DMS114 treated with DMSO at 0.1 percent for 48 hours (cell line): ENCODE data around the gene ZFP42.
"Not testable (repeated sequence)": the region's sequence is repeated elsewhere in the genome, so short reads cannot be mapped to it uniquely, and the experiment has no call there.

ENCODE experiments used
- DNase-seq: peaks from one replicate; lab custom pipeline; 2025; ENCODE audit not compliant: unreplicated experiment; lab: John Stamatoyannopoulos, UW

The ZFP42 gene

GRCh38 chr4:188018262-188018661 is 22.7 kb downstream of the ZFP42 start:
- DNase-seq = no peak

- DNase-seq = no peak
These were observed 26.1 kb downstream of the ZFP42 start for GRCh38 chr4:188021548-188022249.

GRCh38 chr4:188023682-188024081 is 28.1 kb downstream of the ZFP42 start:
- DNase-seq = no peak

GRCh38 chr4:188025476-188025875 is 29.9 kb downstream of the ZFP42 start:
- no peak for DNase-seq

- no peak for DNase-seq
These were observed 33.5 kb downstream of the ZFP42 start for GRCh38 chr4:188029114-188029513.

GRCh38 chr4:188030401-188030800 is 34.8 kb downstream of the ZFP42 start:
- DNase-seq = no peak

GRCh38 chr4:188031751-188032150 is 36.2 kb downstream of the ZFP42 start:
- no peak for DNase-seq

GRCh38 chr4:188032170-188032569 is 36.6 kb downstream of the ZFP42 start:
- DNase-seq = no peak

- DNase-seq = no peak
These were observed 37.0 kb downstream of the ZFP42 start for GRCh38 chr4:188032583-188032982.

- no peak for DNase-seq
These were observed 41.6 kb downstream of the ZFP42 start for GRCh38 chr4:188037003-188037713.

- DNase-seq = peak; percentile 22
These were observed 46.1 kb downstream of the ZFP42 start for GRCh38 chr4:188041721-188042120.

GRCh38 chr4:188042191-188042590 is 46.6 kb downstream of the ZFP42 start:
- no peak for DNase-seq

- DNase-seq = no peak
These were observed 47.6 kb downstream of the ZFP42 start for GRCh38 chr4:188043154-188043553.

- not testable (repeated sequence) for DNase-seq
These were observed 49.9 kb downstream of the ZFP42 start for GRCh38 chr4:188045461-188045860.

- no peak for DNase-seq
These were observed 51.1 kb downstream of the ZFP42 start for GRCh38 chr4:188046657-188047056.

- DNase-seq = no peak
These were observed 57.7 kb downstream of the ZFP42 start for GRCh38 chr4:188053302-188053701.
